NT2/D1 (cell line): ENCODE results near the gene PEPD.

Experiments used
- SUZ12 ChIP-seq: IDR thresholded peaks from 2 replicates; pipeline ENCODE4 v1.6.1; 2011; ENCODE audit not compliant: insufficient read length, insufficient read depth; ENCODE audit errors: extremely low read depth
- ZNF274 ChIP-seq: IDR thresholded peaks from 2 replicates; pipeline ENCODE4 v1.6.1; 2011; ENCODE audit warnings: mild to moderate bottlenecking, low read depth, low read length

DNA sequence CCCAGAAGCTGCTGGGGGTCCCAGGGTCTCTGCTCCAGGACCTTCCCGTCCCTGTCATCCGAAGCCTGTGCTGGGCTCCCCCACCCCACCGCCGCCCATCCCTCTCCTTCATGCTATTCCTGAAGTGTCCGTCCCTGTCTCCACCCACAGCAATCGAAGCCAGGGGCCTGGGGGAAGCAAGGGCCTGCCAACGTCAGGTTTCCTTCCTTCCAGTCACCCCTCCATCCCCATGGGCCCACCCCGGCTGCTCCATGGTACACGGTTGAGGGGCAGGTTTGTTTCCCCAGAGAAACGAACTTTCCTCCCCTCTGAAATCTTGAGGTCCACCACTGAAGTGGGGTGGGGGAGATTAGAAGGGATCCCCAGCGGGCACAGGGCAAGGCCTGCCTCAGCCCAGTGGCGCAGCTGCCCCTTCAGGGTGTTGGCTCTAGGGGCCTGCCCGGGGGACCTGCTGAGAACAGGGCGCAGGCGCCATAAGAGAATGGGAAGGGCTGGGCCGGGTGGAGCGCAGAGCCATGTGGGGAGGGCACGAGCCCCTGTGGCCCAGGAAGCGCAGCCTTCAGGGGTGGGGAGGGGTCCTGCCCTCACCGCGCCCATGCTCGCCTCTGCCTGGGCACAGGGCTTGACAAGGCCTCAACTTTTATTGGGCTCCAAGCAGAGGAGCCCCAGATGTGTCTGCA lies 132.0 kb downstream of the PEPD start:
- TF ChIP-seq SUZ12 (no peak), ZNF274 (no peak)
